RCC 7860 (cell line): ENCODE results near the gene CFAP97D1.

Source experiments
- DNase-seq: peaks from one replicate; pipeline ENCODE4 v3.0.0-alpha.2; 2015; ENCODE audit warnings: low spot score
- FAIRE-seq: peaks from 2 replicates; lab custom pipeline; 2012; peaks lifted over from hg19 to GRCh38; lab: Jason Lieb, UNC

The CFAP97D1 gene

DNA sequence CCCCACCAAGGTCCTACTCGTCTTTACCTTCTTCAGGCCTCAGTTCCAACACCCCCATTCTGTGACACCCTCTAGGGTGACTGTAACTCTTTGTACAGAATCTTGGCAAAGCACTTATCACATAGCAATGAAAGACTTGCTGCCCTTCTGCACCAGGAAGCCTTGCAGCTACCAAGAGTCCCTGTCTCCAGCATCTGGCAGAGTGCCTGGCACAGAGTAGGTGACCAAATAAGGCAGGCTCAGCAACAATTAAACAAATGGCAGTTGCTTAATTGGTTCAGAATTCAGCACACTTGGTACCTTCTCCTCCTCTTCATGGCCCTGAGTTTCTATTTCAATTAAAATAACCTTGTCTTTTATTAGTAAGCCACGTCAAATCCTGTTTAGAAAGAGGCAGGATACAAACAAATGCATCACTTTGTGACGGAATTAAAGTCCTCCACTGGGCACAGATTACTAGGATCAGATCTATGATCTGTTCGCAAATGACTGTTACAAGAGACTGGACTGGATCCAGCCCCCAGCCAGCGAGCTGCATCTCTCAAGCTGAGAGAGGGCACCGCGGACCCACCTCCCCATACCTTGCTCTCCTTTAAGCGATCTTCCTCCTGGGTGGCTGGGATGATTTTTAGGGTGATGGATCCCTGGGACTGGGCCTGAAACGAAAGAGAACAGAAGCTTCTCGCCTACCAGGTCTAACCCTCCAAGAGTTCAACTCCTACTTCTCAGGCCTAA is 43.3 kb downstream of the CFAP97D1 start:
- FAIRE-seq (no peak), DNase-seq (no peak)

- FAIRE-seq: no peak
- DNase-seq: no peak
These were observed 45.3 kb downstream of the CFAP97D1 start for GRCh38 chr17:43825567-43825966.

- FAIRE-seq (no peak), DNase-seq (no peak)
These were observed 46.0 kb downstream of the CFAP97D1 start for GRCh38 chr17:43826206-43826605.

DNA sequence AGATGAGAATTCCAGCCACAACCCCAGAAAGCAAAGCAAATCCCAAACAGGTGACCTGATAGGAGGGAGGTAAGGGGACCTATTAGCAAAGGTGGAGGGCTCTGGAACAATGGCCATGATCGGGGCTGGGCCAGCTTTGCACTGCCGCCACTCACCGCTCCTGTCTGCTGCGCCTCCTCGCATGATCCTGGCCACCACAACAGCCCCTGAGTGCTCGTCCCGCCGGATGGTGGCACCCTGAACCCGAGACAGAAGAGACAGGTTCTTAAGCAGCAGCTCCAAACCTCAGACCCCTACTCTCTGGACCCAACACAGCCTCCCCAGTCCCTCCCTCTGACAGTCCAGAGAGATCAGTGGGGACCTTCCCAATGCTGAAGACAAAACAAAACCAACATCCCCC is 47.4 kb downstream of the CFAP97D1 start:
- DNase-seq: no peak
- no peak for FAIRE-seq

GRCh38 chr17:43829738-43830137 is 49.5 kb downstream of the CFAP97D1 start:
- FAIRE-seq (no peak), DNase-seq (no peak)

GRCh38 chr17:43830510-43831140 is 50.4 kb downstream of the CFAP97D1 start:
- no peak for DNase-seq
- FAIRE-seq: no peak

DNA sequence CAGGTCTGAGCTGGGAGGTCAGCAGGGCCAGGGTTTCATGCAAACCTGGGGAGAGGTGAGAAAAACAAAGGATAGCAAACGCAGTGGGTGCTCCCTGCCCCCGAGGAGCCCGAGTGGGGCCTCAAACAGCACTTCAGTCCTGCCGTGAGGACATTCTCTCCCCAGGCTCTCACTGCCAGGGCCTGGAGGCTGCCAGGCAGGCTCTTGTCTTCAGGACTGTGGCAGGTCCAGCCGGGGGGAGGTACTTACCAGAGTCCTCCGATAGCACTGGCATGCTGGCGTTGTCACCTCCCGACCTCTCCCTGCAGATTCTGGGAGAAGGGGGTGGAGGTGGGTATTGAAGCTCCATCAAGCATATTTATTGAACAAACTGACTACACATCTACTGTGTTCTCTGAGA is 51.4 kb downstream of the CFAP97D1 start:
- FAIRE-seq (no peak), DNase-seq (no peak)

- peak; percentile 63 for DNase-seq
- FAIRE-seq: no peak
These were observed 52.1 kb downstream of the CFAP97D1 start for GRCh38 chr17:43832168-43832975.

- DNase-seq (peak; percentile 46), FAIRE-seq (no peak)
These were observed 53.0 kb downstream of the CFAP97D1 start, which contains the start of gene MPP3 for GRCh38 chr17:43832976-43833829. Gene MPP3, minus strand, starts transcription at chr17:43833146. Its CDS starts 1,240 bp downstream, at chr17:43831906.

- no peak for FAIRE-seq
- no peak for DNase-seq
These were observed 53.9 kb downstream of the CFAP97D1 start for GRCh38 chr17:43834106-43834505.
